Heart right ventricle (tissue), 16 donors: Measurements from ENCODE around the gene VCP. TPM values are rescaled to one million over a fixed set of nuclear protein-coding genes. Genes with fewer than 3 reads are reported as not detected.
A peak's percentile ranks its signal among the peaks of the same experiment; 100 is the strongest.

Experiments used
- ATAC-seq, 8 donors: fragments of 200-7000 bp; cut with Tn5 transposase; one replicate each; pipeline ENCODE4 v1.9.1; 2020; ENCODE audit warnings: mild to moderate bottlenecking in 8 of 8, moderate library complexity in 8 of 8, moderate number of reproducible peaks in 1 of 8
- DNase-seq, 2 donors: peaks; one replicate each; pipeline ENCODE4 v3.0.0-alpha.2; 2020
- H3K27ac ChIP-seq, 10 donors: fragments of 200-600 bp; sonication (generic) in 2 of 10; one replicate each; pipeline versions ENCODE4 v1.5.0 to v1.8.0; 2020 to 2022; ENCODE audit warnings: mild to moderate bottlenecking in 3 of 10
- H3K27me3 ChIP-seq, 7 donors: fragments of 200-600 bp; one replicate each; pipeline ENCODE4 v1.8.0; 2021 to 2022; ENCODE audit warnings: mild to moderate bottlenecking in 2 of 7
- H3K36me3 ChIP-seq, 9 donors: fragments of 200-600 bp; sonication (generic) in 1 of 9; one replicate each; pipeline versions ENCODE4 v1.5.0 to v1.8.0; 2020 to 2022; ENCODE audit warnings: mild to moderate bottlenecking in 2 of 9
- H3K4me1 ChIP-seq, 9 donors: fragments of 200-600 bp; sonication (generic) in 1 of 9; one replicate each; pipeline versions ENCODE4 v1.5.0 to v1.8.0; 2020 to 2022; ENCODE audit warnings: mild to moderate bottlenecking in 4 of 9
- H3K4me3 ChIP-seq, 10 donors: fragments of 200-600 bp; sonication (generic) in 2 of 10; one replicate each; pipeline versions ENCODE4 v1.5.0 to v1.8.0; 2020 to 2022; ENCODE audit warnings: mild to moderate bottlenecking in 7 of 10, moderate library complexity in 2 of 10
- H3K9me3 ChIP-seq, 11 donors: fragments of 200-600 bp in 10 of 11; sonication (generic) in 2 of 11; one replicate each; pipeline versions ENCODE4 v1.5.0 to v1.8.0; 2013 to 2022; ENCODE audit warnings: mild to moderate bottlenecking in 2 of 11, control low read depth in 1 of 11, moderate library complexity in 1 of 11
- CTCF ChIP-seq, 9 donors: fragments of 200-600 bp; sonication (generic) in 2 of 9; IDR thresholded peaks; one replicate each; pipeline versions ENCODE4 v1.5.0 to v1.8.0; 2021 to 2022; ENCODE audit warnings: antibody characterized with exemption in 9 of 9, mild to moderate bottlenecking in 5 of 9, moderate library complexity in 1 of 9
- WGBS, 2 donors: extraction: QIAGEN DNeasy Blood & Tissue Kit; methylation state at CpG; one replicate each; pipeline ENCODE4 v1.1.7; 2013; ENCODE audit warnings: inconsistent platforms in 1 of 2; 5-methylcytosine and 5-hydroxymethylcytosine counted together
- intact Hi-C, 10 donors: fragments of 100-400 bp; cut with DNase I; formaldehyde crosslinking; loops; one replicate each; pipeline versions ENCODE4 v1.11.1 to v1.14.2; 2022
- polyA plus RNA-seq, 2 donors: library from polyadenylated mRNA; stranded (reverse); fragments of 200-250 nt; gene quantifications; one replicate each; pipeline ENCODE4 v1.2.3, GENCODE V29; 2013
- total RNA-seq, 10 donors: library from RNA; stranded (reverse); fragmentation: NEBNext Ultra II Directional in 3 of 10; extraction: Animal tissue kit (Norgen Biotek cat#: 25700) in 3 of 10; gene quantifications; one replicate each; pipeline versions ENCODE4 v1.2.1 to v1.2.4, GENCODE V29; 2021 to 2023
- donor health status: Arrhythmogenic right ventricular cardiomyopathy.
- donor health status: ischemic (EF 13 %, LVEDD 7.1; RV severe dilation, severe dysfunction).
- donor health status: healthy with polysubstance abuse.
- donor health status: DM: no; HTN: yes; CAD: no.
- donor health status: DM: no; HTN: no; CAD: no.
- donor health status: ischemic (EF 25% LVEDD 6.9; RV normal size, moderate dysfunction).
- donor health status: ischemic (EF 25% LVEDD 5.7; RV mildly dilated, moderate dysfunction).
- donor health status: healthy.
- donor health status: DM: yes; HTN: yes; CAD: no.
- donor health status: Ischemic cardiomyopathy.
- donor health status: ischemic (EF 35%, LVEDD 5.7; RV mildly dilated, moderate dysfunction).
- donor health status: nonischemic (EF 11% LVEDD 7.7; RV severe dilation, severe dysfunction).
- donor health status: DM: yes; HTN: yes; CAD: no.
- donor health status: PGD.
- donor health status: ischemic (EF 29% LVEDD 5.4; RV normal size, mild dysfunction).
- donor health status: nonischemic (EF 23%, LVEDD 6.1; RV moderate dilation, normal function).

VCP gene
- total and polyA plus RNA-seq, 12 donors, result 69.9 to 385 (median 287) TPM

GRCh38 chr9:35035851-35036701, 36.3 kb downstream of the VCP start:
- peaks cover 0 to 10% (median 0%) of the 10 kb centered on the region in 9 donors for H3K4me1 ChIP-seq
- 31 to 48% methylated on average over 48 of the region's 48 CpGs for WGBS, 2 donors
- intact Hi-C loops, result no loop called here
- peak; percentile 52 to 83 (median 80) for ATAC-seq
- H3K27me3 ChIP-seq, result no peaks in the 10 kb centered on the region
- H3K4me3 ChIP-seq, result peak overlapping the region in 9 of 10 donors; percentile 18 to 48 (median 41)
- H3K27ac ChIP-seq, result peak overlapping the region in 6 of 10 donors; percentile 1 to 67 (median 37)
- peak; percentile 46 to 73 for DNase-seq
- peaks cover 0 to 66% (median 6%) of the 10 kb centered on the region in 9 donors for H3K36me3 ChIP-seq
- peak in 1 of 9 donors; percentile 12 for TF ChIP-seq CTCF (IDR thresholded peaks at IDR 0.05)
- H3K9me3 ChIP-seq, result no peaks in the 10 kb centered on the region

- Histone ChIP-seq H3K9me3 (no peaks in the 10 kb centered on the region), H3K27ac (no peak overlapping the region), H3K4me3 (no peak overlapping the region), H3K27me3 (no peaks in the 10 kb centered on the region), H3K36me3 (peaks cover 0 to 54% (median 6%) of the 10 kb centered on the region in 9 donors), H3K4me1 (peaks cover 0 to 21% (median 4%) of the 10 kb centered on the region in 9 donors)
- 91 to 92% methylated on average over 2 of the region's 2 CpGs for WGBS, 2 donors
- DNase-seq, result no peak
- TF ChIP-seq CTCF (IDR thresholded peaks at IDR 0.05), result no peak
- ATAC-seq, result no peak
- intact Hi-C loops, result no loop called here
Measured at GRCh38 chr9:35033101-35033500, 39.3 kb downstream of the VCP start.

GRCh38 chr9:35029852-35030251, 42.6 kb downstream of the VCP start:
- TF ChIP-seq CTCF (IDR thresholded peaks at IDR 0.05), result no peak
- ATAC-seq (peak in 4 of 8 donors; percentile 37 to 57 (median 50)), DNase-seq (no peak)
- peaks cover 0 to 35% (median 6%) of the 10 kb centered on the region in 9 donors for H3K36me3 ChIP-seq
- peaks cover 5 to 27% (median 13%) of the 10 kb centered on the region in 9 donors for H3K4me1 ChIP-seq
- H3K27me3 ChIP-seq, result no peaks in the 10 kb centered on the region
- H3K9me3 ChIP-seq, result no peaks in the 10 kb centered on the region
- no peak overlapping the region for H3K4me3 ChIP-seq
- intact Hi-C loops, result no loop called here
- H3K27ac ChIP-seq, result no peak overlapping the region
- WGBS, 2 donors, result 65 to 76% methylated on average over 2 of the region's 2 CpGs

- intact Hi-C loops, result no loop called here
- DNase-seq (no peak), ATAC-seq (no peak)
- Histone ChIP-seq H3K4me3 (no peak overlapping the region), H3K27me3 (no peaks in the 10 kb centered on the region), H3K4me1 (peaks cover 5 to 27% (median 13%) of the 10 kb centered on the region in 9 donors), H3K36me3 (peaks cover 0 to 34% (median 6%) of the 10 kb centered on the region in 9 donors), H3K27ac (no peak overlapping the region), H3K9me3 (no peaks in the 10 kb centered on the region)
- no peak for TF ChIP-seq CTCF (IDR thresholded peaks at IDR 0.05)
- 73 to 91% methylated on average over 4 of the region's 4 CpGs for WGBS, 2 donors
Measured at GRCh38 chr9:35029241-35029640, 43.2 kb downstream of the VCP start.
